HepG2 (cell line): ENCODE data around the gene DNAJB11. TPM values are rescaled to one million over a fixed set of nuclear protein-coding genes. Genes with fewer than 3 reads are reported as not detected.

Experiments used
- BCL6 ChIP-seq: IDR thresholded peaks from 2 replicates; pipeline ENCODE4 v1.6.1; 2016; ENCODE audit warnings: missing genetic modification reagents, missing compliant biosample characterization
- DPF2 ChIP-seq: sonication (generic); formaldehyde crosslinking; IDR thresholded peaks from 2 replicates; pipeline ENCODE4 v1.4.0; 2020; ENCODE audit warnings: mild to moderate bottlenecking, low read depth, missing genetic modification reagents, borderline replicate concordance
- KDM6A ChIP-seq: IDR thresholded peaks from 2 replicates; pipeline ENCODE4 v1.6.1; 2016; ENCODE audit warnings: low read depth
- NPAS2 ChIP-seq: sonication (generic); formaldehyde crosslinking; IDR thresholded peaks from 2 replicates; pipeline ENCODE4 v1.8.0; 2022; ENCODE audit warnings: mild to moderate bottlenecking, missing genetic modification reagents, borderline replicate concordance
- TEAD3 ChIP-seq: optimal IDR thresholded peaks from 2 replicates; pipeline ENCODE3; 2016; ENCODE audit warnings: borderline replicate concordance
- ZKSCAN8 ChIP-seq: IDR thresholded peaks from 2 replicates; pipeline ENCODE4 v1.6.1; 2016; ENCODE audit warnings: borderline replicate concordance, missing genetic modification reagents, missing compliant biosample characterization
- ZNF720 ChIP-seq: sonication (generic); formaldehyde crosslinking; IDR thresholded peaks from 2 replicates; pipeline ENCODE4 v1.4.0; 2020; ENCODE audit warnings: missing genetic modification reagents
- polyA plus RNA-seq, 8 experiments: library from polyadenylated mRNA; depleted of rRNA in 3 of 8; stranded (reverse) in 7 of 8; unstranded in 1 of 8; fragments of >200 nt; fragmentation: Illumina TruSeq in 4 of 8; extraction: Trizol in 4 of 8; gene quantifications; 2 replicates each; pipeline versions ENCODE4 v1.2.1 to v1.2.3, GENCODE V29; 2011 to 2016; ENCODE audit warnings: low read depth in 4 of 8, missing spikeins in 1 of 8, mixed read lengths in 1 of 8; ENCODE audit not compliant: insufficient read depth in 1 of 8
- total RNA-seq, 5 experiments: library from RNA; depleted of rRNA; stranded (reverse); fragments of >200 nt; fragmentation: Illumina TruSeq; extraction: Trizol; gene quantifications; 2 replicates each; pipeline ENCODE4 v1.2.3, GENCODE V29; 2016; ENCODE audit warnings: low read depth in 1 of 5
- TF ChIP-seq, protein P1 (sequence below): sonication (generic); formaldehyde crosslinking; IDR thresholded peaks from 2 replicates; pipeline ENCODE4 v1.8.1; 2023; ENCODE audit warnings: mild to moderate bottlenecking, missing genetic modification reagents, borderline replicate concordance
- TF ChIP-seq, protein P2 (sequence below): sonication (generic); formaldehyde crosslinking; IDR thresholded peaks from 2 replicates; pipeline ENCODE4 v1.4.0; 2020; ENCODE audit warnings: low read depth, missing genetic modification reagents
- TF ChIP-seq, protein P3 (sequence below): sonication (generic); formaldehyde crosslinking; IDR thresholded peaks from 2 replicates; pipeline ENCODE4 v1.5.0; 2020; ENCODE audit warnings: mild to moderate bottlenecking, missing genetic modification reagents, borderline replicate concordance
- TF ChIP-seq, protein P4 (sequence below): sonication (generic); formaldehyde crosslinking; IDR thresholded peaks from 2 replicates; pipeline ENCODE4 v1.5.1; 2020; ENCODE audit warnings: mild to moderate bottlenecking, missing genetic modification reagents, borderline replicate concordance
- TF ChIP-seq, protein P5 (sequence below): sonication (generic); formaldehyde crosslinking; IDR thresholded peaks from 2 replicates; pipeline ENCODE4 v1.4.0; 2020; ENCODE audit warnings: missing genetic modification reagents, borderline replicate concordance

The DNAJB11 gene
- total and polyA plus RNA-seq, 2 of the 13 experiments (the other 11 are each of a cell fraction or from before 2014, with no cell fraction given), result 41.0 to 132 TPM

DNA sequence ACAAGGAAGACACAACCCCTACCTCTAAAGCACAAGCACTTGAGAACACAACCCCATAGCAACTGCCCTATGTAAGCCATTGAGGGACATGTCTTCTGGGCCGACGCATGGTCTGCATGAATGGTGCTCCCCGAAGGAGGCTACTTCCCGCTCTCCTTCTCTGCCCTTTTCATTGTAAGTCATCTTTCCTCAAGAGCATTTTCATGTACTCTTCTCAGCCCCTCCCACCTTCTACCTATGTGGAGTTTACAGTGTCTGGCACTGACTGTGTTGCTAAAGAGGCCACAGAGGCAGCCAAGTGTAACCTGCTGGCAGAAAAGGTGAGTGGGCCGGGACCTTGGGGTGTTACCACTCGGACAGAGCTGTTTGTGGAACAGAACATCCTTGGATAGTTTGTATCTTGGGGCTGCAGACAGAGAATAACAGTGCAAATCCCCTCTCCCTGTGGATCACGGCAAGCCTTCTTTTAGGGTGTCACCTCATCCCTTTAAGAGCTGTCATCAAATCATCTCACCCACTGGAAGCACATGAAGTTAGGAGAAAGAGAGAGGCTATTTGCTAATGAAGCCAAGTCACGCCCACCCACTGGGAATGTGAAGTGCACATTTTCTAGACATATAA is 47.9 kb downstream of the DNAJB11 start (continued):
- TF ChIP-seq, protein P1, sequence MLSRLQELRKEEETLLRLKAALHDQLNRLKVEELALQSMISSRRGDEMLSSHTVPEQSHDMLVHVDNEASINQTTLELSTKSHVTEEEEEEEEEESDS (CRISPR knock-in tag), result no peak
- no peak for TF ChIP-seq BCL6 (CRISPR knock-in tag)
- TF ChIP-seq, protein P2, sequence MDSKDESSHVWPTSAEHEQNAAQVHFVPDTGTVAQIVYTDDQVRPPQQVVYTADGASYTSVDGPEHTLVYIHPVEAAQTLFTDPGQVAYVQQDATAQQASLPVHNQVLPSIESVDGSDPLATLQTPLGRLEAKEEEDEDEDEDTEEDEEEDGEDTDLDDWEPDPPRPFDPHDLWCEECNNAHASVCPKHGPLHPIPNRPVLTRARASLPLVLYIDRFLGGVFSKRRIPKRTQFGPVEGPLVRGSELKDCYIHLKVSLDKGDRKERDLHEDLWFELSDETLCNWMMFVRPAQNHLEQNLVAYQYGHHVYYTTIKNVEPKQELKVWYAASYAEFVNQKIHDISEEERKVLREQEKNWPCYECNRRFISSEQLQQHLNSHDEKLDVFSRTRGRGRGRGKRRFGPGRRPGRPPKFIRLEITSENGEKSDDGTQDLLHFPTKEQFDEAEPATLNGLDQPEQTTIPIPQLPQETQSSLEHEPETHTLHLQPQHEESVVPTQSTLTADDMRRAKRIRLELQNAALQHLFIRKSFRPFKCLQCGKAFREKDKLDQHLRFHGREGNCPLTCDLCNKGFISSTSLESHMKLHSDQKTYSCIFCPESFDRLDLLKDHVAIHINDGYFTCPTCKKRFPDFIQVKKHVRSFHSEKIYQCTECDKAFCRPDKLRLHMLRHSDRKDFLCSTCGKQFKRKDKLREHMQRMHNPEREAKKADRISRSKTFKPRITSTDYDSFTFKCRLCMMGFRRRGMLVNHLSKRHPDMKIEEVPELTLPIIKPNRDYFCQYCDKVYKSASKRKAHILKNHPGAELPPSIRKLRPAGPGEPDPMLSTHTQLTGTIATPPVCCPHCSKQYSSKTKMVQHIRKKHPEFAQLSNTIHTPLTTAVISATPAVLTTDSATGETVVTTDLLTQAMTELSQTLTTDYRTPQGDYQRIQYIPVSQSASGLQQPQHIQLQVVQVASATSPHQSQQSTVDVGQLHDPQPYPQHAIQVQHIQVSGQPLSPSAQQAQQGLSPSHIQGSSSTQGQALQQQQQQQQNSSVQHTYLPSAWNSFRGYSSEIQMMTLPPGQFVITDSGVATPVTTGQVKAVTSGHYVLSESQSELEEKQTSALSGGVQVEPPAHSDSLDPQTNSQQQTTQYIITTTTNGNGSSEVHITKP (CRISPR knock-in tag), result no peak
- TF ChIP-seq ZNF720 (CRISPR knock-in tag), result no peak
- no peak for TF ChIP-seq DPF2
- TF ChIP-seq TEAD3 (CRISPR knock-in tag), result no peak
- TF ChIP-seq KDM6A, result no peak
- TF ChIP-seq NPAS2, result no peak
- TF ChIP-seq, protein P3, sequence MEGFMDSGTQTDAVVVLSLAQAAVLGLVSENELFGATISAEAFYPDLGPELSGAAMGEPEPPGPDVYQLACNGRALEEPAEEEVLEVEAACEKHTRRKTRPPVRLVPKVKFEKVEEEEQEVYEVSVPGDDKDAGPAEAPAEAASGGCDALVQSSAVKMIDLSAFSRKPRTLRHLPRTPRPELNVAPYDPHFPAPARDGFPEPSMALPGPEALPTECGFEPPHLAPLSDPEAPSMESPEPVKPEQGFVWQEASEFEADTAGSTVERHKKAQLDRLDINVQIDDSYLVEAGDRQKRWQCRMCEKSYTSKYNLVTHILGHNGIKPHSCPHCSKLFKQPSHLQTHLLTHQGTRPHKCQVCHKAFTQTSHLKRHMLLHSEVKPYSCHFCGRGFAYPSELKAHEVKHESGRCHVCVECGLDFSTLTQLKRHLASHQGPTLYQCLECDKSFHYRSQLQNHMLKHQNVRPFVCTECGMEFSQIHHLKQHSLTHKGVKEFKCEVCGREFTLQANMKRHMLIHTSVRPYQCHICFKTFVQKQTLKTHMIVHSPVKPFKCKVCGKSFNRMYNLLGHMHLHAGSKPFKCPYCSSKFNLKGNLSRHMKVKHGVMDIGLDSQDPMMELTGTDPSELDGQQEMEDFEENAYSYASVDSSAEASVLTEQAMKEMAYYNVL (CRISPR knock-in tag), result no peak
- no peak for TF ChIP-seq ZKSCAN8 (CRISPR knock-in tag)
- TF ChIP-seq, protein P4, sequence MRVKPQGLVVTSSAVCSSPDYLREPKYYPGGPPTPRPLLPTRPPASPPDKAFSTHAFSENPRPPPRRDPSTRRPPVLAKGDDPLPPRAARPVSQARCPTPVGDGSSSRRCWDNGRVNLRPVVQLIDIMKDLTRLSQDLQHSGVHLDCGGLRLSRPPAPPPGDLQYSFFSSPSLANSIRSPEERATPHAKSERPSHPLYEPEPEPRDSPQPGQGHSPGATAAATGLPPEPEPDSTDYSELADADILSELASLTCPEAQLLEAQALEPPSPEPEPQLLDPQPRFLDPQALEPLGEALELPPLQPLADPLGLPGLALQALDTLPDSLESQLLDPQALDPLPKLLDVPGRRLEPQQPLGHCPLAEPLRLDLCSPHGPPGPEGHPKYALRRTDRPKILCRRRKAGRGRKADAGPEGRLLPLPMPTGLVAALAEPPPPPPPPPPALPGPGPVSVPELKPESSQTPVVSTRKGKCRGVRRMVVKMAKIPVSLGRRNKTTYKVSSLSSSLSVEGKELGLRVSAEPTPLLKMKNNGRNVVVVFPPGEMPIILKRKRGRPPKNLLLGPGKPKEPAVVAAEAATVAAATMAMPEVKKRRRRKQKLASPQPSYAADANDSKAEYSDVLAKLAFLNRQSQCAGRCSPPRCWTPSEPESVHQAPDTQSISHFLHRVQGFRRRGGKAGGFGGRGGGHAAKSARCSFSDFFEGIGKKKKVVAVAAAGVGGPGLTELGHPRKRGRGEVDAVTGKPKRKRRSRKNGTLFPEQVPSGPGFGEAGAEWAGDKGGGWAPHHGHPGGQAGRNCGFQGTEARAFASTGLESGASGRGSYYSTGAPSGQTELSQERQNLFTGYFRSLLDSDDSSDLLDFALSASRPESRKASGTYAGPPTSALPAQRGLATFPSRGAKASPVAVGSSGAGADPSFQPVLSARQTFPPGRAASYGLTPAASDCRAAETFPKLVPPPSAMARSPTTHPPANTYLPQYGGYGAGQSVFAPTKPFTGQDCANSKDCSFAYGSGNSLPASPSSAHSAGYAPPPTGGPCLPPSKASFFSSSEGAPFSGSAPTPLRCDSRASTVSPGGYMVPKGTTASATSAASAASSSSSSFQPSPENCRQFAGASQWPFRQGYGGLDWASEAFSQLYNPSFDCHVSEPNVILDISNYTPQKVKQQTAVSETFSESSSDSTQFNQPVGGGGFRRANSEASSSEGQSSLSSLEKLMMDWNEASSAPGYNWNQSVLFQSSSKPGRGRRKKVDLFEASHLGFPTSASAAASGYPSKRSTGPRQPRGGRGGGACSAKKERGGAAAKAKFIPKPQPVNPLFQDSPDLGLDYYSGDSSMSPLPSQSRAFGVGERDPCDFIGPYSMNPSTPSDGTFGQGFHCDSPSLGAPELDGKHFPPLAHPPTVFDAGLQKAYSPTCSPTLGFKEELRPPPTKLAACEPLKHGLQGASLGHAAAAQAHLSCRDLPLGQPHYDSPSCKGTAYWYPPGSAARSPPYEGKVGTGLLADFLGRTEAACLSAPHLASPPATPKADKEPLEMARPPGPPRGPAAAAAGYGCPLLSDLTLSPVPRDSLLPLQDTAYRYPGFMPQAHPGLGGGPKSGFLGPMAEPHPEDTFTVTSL (CRISPR knock-in tag), result 0 out of 2 replicates have a peak, but pooled peaks have one; percentile 28
- TF ChIP-seq, protein P5, sequence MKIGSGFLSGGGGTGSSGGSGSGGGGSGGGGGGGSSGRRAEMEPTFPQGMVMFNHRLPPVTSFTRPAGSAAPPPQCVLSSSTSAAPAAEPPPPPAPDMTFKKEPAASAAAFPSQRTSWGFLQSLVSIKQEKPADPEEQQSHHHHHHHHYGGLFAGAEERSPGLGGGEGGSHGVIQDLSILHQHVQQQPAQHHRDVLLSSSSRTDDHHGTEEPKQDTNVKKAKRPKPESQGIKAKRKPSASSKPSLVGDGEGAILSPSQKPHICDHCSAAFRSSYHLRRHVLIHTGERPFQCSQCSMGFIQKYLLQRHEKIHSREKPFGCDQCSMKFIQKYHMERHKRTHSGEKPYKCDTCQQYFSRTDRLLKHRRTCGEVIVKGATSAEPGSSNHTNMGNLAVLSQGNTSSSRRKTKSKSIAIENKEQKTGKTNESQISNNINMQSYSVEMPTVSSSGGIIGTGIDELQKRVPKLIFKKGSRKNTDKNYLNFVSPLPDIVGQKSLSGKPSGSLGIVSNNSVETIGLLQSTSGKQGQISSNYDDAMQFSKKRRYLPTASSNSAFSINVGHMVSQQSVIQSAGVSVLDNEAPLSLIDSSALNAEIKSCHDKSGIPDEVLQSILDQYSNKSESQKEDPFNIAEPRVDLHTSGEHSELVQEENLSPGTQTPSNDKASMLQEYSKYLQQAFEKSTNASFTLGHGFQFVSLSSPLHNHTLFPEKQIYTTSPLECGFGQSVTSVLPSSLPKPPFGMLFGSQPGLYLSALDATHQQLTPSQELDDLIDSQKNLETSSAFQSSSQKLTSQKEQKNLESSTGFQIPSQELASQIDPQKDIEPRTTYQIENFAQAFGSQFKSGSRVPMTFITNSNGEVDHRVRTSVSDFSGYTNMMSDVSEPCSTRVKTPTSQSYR, result no peak
